Measurements from ENCODE around the gene IQSEC2. TPM values are rescaled to one million over a fixed set of nuclear protein-coding genes. Genes with fewer than 3 reads are reported as not detected.

The IQSEC2 gene
- total RNA-seq, 1 donor from 2014 or later, result 11.6 TPM

DNA sequence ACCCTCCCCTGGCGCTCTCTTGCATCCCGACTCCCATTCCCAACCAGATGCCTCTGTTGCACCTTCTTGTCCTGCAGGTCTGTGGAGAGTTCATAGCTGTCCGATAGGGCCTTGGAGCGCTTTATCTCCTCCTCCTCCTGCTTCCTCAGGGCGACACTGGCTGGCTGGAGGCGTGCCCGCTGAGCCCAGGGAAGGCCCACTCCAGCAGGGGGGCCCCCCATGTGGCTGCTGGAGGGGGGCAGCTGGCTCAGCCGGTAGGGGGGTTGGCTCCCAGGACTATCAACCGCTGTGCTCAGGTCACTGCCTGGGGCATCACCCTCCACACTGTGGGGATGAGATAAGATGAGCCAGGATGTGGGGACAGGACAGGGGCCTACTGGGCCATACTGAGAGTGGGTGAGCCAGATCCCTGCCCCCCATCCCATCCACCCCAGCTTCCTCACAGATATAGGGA is 25.6 kb downstream of the IQSEC2 start:
- ATAC-seq, result no peak
- intact Hi-C loops (cut with DNase I), result no loop called here
- no peak for DNase-seq (ENCODE audit: missing footprints)

DNA sequence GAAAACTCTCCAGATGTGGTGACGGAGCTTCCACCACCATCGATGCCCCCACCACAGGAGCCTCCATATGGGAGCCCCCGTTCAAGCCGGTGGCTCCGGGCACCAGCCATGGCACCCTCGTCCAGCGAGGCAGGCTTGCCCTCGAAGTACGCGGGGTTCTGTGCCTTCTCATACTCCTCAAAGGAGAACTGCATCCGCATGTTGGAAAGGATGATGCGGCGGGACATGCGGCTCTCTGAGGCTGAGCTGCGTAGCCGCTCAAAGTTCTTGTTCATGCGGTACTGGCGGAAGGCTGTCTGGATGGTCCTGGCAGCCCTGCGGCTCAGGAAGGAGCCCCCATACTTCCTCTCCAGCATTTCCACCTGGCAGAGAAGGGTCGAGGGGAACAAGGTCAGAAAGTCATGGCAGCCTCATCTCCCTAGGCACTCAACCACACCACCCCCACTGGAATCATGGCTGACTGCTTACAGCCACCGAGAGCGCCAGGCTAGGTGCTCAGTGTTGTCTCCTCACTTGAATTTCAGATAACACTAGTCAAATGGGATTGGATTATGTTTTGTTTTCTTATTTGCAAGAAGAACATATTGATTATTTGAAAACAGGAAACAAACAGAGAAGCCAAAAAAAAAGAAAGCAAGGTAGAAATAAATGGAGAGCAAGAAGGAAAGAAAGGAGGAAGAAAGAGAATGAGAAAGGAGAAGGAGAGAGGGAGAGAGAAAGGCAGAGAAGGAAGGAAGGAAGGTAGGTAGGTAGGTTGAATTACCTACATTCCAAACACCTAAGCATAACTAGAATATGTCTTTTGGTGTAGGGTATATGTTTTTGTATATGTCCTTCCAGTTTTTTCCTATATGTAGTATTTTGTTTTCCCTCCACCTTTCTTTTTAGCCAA is 26.6 kb downstream of the IQSEC2 start:
- intact Hi-C loops (cut with DNase I), result no loop called here
- ATAC-seq (no peak), DNase-seq (ENCODE audit: missing footprints) (no peak)

DNA sequence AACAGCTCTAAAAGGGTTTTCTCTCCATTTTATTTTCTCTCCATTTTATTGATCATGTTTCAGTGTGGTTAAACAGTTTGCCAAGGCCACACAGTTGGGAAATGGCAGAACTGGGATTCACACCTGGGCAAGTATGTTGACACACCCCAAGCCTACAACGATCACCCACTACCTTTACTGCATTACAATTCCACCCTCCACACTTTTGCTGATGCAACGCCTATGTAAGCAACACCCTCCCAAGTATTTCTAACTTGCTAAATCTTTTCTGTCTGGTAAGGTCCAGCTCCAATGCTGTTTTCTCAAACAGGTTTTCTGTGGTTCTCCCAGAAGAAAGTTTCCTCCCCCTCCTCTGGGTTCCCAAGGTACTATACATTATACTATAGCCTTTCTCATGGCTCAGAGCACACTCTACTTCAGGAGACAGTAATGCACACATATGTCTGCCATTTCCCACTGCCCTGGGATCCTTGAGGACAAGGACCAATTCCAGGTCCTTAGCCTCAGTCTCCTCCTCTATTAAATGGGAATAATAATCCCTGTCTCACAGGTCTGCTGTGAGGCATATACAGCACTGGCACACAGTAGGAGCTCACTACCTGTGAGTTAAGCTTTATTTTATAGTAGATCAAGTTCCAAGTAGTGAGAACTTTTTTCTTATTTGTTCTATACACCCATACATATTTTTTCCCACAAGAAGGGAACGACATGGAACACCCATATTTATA is 27.9 kb downstream of the IQSEC2 start:
- DNase-seq (ENCODE audit: missing footprints), result no peak
- intact Hi-C loops (cut with DNase I), result no loop called here
- ATAC-seq, result no peak

DNA sequence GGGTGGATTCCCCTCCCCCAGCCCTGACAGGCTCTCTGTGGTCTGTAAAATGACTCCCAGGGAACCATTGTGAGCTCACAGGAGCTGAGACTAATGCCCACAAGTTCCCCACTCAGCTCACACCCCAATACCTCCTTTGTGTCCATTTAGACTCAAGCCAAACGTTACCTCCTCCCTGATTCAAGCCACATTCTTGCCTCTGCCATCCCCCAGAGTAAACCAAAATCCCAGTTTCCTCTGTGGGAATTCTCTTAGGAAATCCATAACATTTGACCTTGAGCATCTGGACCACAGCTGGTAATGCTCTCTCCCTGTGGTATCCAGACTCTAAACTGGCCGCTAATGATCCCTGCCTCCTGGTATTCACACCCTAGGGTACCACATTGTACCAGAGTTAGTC is 30.1 kb downstream of the IQSEC2 start:
- DNase-seq (ENCODE audit: missing footprints) (no peak), ATAC-seq (no peak)
- intact Hi-C loops (cut with DNase I), result no loop called here

GRCh38 chrX:53250556-53250955 is 30.8 kb downstream of the IQSEC2 start:
- DNase-seq (ENCODE audit: missing footprints), result no peak
- ATAC-seq, result no peak
- intact Hi-C loops (cut with DNase I), result no loop called here

GRCh38 chrX:53249408-53250042 is 31.9 kb downstream of the IQSEC2 start:
- DNase-seq (ENCODE audit: missing footprints) (no peak), ATAC-seq (no peak)
- intact Hi-C loops (cut with DNase I), result no loop called here

DNA sequence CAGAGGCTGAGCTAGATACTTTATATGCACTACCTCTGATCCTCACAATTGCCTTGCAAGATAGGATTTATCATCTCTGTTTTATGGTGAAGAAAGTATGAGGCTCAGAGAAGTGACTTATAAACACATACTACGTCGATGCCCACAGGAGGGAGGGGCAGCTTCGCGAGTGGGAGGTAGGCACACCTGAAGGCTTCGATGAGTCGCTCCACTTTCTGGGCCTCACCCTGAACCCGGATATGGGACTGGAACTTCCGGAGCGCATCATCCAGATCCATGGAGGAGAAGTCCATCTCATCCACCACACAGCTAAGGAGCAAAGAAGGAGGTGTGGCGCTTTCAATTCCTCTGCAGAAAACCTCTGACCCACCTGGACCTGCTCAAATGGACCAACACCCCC is 33.5 kb downstream of the IQSEC2 start:
- DNase-seq (ENCODE audit: missing footprints), result no peak
- ATAC-seq, result no peak
- intact Hi-C loops (cut with DNase I), result no loop called here

- ATAC-seq, result no peak
- DNase-seq (ENCODE audit: missing footprints), result no peak
- intact Hi-C loops (cut with DNase I), result no loop called here
These were observed 35.2 kb downstream of the IQSEC2 start for GRCh38 chrX:53246231-53246630.

DNA sequence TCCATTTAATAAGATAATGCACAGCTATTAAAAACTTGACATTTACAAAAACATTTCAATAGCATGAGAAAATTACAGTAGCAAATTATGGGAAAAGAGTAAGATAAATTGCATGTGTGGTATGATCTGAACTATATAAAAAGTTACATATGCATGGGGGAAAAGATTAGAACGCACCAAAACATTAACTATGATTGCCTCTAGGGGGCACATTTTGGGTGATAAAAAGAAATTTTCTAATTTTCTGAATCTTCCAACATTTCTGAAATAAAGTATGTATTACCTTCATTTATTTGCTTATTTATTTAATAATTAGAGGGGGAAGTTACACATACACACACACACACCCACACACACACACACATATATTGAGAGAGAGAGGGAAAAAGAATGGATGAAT is 36.8 kb downstream of the IQSEC2 start:
- ATAC-seq, result no peak
- intact Hi-C loops (cut with DNase I), result no loop called here
- no peak for DNase-seq (ENCODE audit: missing footprints)

DNA sequence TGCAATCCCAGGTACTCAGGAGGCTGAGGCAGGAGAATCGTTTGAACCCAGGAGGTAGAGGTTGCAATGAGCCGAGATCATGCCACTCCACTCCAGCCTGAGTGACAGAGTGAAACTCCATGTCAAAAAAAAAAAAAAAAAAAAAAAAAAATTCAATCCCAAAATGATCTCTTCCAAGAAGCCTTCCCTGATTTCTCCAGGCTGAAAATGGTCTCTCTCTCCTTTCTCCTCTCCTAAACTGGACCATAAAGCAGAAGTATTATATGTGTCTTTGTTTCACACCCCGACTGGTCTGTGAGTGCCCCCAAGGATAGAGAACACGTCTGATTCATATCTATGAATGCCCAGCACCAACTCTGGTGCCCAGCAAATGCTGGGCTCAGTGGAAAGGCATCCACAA is 39.1 kb downstream of the IQSEC2 start:
- no peak for ATAC-seq
- intact Hi-C loops (cut with DNase I), result no loop called here
- DNase-seq (ENCODE audit: missing footprints), result no peak

DNA sequence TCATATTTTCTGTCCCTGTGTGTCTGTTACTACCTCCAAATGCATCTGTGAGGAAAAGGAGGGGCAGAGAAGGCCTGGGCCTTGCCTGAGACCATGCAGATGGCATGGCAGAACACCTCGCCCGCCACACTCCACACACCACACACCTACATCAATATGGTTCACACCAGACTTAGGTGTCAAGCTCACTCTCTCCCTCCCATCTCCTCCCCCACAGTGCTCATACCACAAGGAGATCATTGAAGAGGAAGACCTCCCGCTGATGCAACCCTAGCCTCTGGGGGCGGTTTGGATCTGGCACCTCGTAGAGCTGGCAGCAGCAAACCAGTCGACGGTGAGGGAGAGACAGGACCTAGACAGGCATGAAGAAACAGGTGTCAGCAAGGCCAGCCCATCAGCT is 39.8 kb downstream of the IQSEC2 start:
- intact Hi-C loops (cut with DNase I), result no loop called here
- no peak for ATAC-seq

GRCh38 chrX:53239474-53239873 is 41.9 kb downstream of the IQSEC2 start:
- intact Hi-C loops (cut with DNase I), result no loop called here
- DNase-seq (ENCODE audit: missing footprints), result no peak
- no peak for ATAC-seq

More for the DNA sequence above, 39.8 kb downstream of the IQSEC2 start:
- no peak for DNase-seq (ENCODE audit: missing footprints)

DNA sequence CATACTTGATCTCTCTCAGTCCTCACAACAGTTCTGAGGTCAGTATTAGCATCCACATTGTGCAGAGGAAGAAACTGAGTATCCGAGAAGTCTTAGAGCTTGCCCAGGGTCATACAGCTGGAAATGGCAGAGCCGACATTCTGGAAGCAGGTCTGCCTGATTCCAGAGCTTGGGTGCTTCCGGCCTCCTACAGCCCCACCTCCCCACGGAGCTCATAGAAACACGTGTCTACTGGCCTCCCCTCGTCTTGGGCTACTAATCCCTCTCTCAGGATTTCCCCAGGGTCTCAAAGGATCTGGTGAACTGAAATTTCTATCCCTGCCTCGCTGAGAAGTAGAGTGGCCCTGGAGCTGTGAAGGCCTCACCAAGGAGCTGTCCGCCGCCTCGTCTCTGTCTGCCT is 44.3 kb downstream of the IQSEC2 start:
- intact Hi-C loops (cut with DNase I), result no loop called here
- ATAC-seq (no peak), DNase-seq (ENCODE audit: missing footprints) (no peak)

DNA sequence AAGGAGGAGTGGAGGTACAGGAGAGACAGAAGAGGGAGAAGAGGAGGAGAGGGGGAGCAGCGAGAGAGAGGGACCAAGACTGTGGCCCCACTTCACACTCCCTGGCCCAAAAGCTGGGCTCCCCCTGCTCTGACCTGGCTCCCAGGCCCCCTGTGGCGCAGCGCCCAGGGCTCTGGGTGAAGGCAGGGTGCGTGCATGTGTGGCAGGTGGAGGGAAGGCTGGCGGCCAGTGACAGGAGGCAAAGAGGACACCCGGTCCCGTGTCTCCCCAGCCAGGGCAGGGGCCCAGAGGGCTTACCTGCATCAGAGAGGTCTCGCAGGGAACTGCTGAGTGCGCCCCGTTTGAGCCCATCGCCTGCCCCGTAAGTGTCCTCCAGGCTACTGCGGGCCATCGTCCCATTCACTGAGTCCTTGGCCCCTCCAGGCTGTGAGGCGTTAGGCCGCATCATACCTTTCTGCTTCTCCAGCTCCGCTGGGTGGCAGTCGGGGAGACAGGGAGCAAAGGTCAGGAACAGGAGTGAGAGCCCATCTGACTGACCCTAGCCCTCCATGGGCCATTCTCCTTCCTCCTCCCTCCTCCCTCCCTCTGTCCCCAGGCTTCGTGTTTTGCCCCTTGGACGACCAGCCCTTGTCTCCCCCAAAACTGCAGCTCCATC is 45.2 kb downstream of the IQSEC2 start:
- intact Hi-C loops (cut with DNase I), result no loop called here
- DNase-seq (ENCODE audit: missing footprints) (no peak), ATAC-seq (no peak)

DNA sequence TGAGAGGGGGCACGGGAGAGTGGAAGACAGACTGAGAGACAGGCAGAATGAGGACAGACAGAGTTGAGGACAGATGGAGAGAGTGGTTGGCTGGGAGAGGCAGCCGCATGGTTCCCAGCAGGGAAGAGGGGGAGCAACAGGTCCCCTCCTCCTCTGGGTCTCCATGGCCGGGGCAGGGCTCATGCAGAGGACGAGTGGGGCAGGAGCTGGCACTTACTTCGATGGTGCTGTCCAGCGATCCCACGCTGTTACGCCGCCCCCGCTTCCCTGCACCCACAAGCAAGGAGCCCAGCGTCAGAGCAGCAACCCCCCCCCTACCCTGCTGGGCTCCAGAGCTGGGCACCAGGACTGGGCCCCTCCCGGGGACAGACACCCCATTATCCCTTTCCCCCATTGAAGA is 45.8 kb downstream of the IQSEC2 start:
- intact Hi-C loops (cut with DNase I), result no loop called here
- DNase-seq (ENCODE audit: missing footprints) (no peak), ATAC-seq (no peak)

- ATAC-seq (no peak), DNase-seq (ENCODE audit: missing footprints) (no peak)
- intact Hi-C loops (cut with DNase I), result no loop called here
These were observed 46.9 kb downstream of the IQSEC2 start for GRCh38 chrX:53234484-53234883.

DNA sequence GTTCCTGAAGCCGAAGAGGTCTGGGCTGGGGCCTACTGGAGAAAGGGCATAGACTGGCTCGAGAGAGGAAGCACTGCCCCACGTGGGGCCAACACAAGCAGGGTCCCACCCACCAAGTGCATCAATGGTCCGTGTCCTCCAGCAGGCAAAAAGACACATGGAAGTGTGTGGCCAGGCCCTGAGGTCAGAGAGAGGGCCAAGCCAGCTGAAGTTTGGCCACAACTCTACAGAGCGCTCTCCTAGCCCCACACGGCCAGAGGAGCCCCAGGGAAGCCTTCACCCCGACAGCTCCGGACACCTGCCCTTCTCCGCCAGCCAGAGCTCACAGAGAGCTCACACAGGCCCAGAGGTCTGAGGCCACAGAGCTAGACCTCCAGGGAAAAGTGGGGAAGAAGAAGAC is 47.8 kb downstream of the IQSEC2 start:
- intact Hi-C loops (cut with DNase I), result no loop called here
- DNase-seq (ENCODE audit: missing footprints) (no peak), ATAC-seq (no peak)

GRCh38 chrX:53230116-53230515 is 51.3 kb downstream of the IQSEC2 start:
- intact Hi-C loops (cut with DNase I), result no loop called here
- DNase-seq (ENCODE audit: missing footprints) (no peak), ATAC-seq (no peak)

GRCh38 chrX:53227224-53227765 is 54.1 kb downstream of the IQSEC2 start:
- ATAC-seq (no peak), DNase-seq (ENCODE audit: missing footprints) (no peak)
- intact Hi-C loops (cut with DNase I), result no loop called here

Data from Right ventricle myocardium inferior (tissue), 1 donor.